IMR-90 (cell line): ENCODE measurements around the gene MED17.

Experiments
- BHLHE40 ChIP-seq: fragments of 150-350 bp; IDR thresholded peaks from 2 replicates; pipeline ENCODE4 v1.6.1; 2016; ENCODE audit warnings: mild to moderate bottlenecking, low read depth, low read length
- CEBPB ChIP-seq: IDR thresholded peaks from 2 replicates; pipeline ENCODE4 v1.6.1; 2012; ENCODE audit warnings: low read depth, low read length, improper control_type of control experiment
- CHD1 ChIP-seq: IDR thresholded peaks from 2 replicates; pipeline ENCODE4 v1.6.1; 2012; ENCODE audit warnings: low read depth, low read length, improper control_type of control experiment
- FOS ChIP-seq: fragments of 150-350 bp; IDR thresholded peaks from 2 replicates; pipeline ENCODE4 v1.6.1; 2016; ENCODE audit warnings: low read depth, low read length
- MAFK ChIP-seq: IDR thresholded peaks from 2 replicates; pipeline ENCODE4 v1.6.1; 2012; ENCODE audit warnings: low read depth, low read length, improper control_type of control experiment
- MAZ ChIP-seq: IDR thresholded peaks from 2 replicates; pipeline ENCODE4 v1.6.1; 2012; ENCODE audit warnings: low read depth, mild to moderate bottlenecking, low read length, improper control_type of control experiment, moderate library complexity, borderline replicate concordance
- MXI1 ChIP-seq: IDR thresholded peaks from 2 replicates; pipeline ENCODE4 v1.6.1; 2012; ENCODE audit warnings: low read depth, mild to moderate bottlenecking, low read length, moderate library complexity, borderline replicate concordance
- NFE2L2 ChIP-seq: fragments of 150-350 bp; IDR thresholded peaks from 2 replicates; pipeline ENCODE4 v1.6.1; 2016; ENCODE audit warnings: low read depth, mild to moderate bottlenecking, low read length
- POLR2A ChIP-seq: IDR thresholded peaks from 2 replicates; pipeline ENCODE4 v1.6.1; 2012; ENCODE audit warnings: mild to moderate bottlenecking, low read depth, low read length
- RAD21 ChIP-seq: IDR thresholded peaks from 2 replicates; pipeline ENCODE4 v1.6.1; 2012; ENCODE audit warnings: low read length, improper control_type of control experiment
- RCOR1 ChIP-seq: IDR thresholded peaks from 2 replicates; pipeline ENCODE4 v1.6.1; 2012; ENCODE audit warnings: mild to moderate bottlenecking, low read length, improper control_type of control experiment; ENCODE audit not compliant: insufficient replicate concordance
- RFX5 ChIP-seq: IDR thresholded peaks from 2 replicates; pipeline ENCODE4 v1.8.0; 2012; ENCODE audit warnings: low read depth, mild to moderate bottlenecking, low read length, moderate library complexity
- TF ChIP-seq, protein P1 (sequence below): conservative IDR thresholded peaks from 2 replicates; pipeline ENCODE4 v1.5.1; 2012; ENCODE audit warnings: mild to moderate bottlenecking, low read depth, low read length, improper control_type of control experiment

DNA sequence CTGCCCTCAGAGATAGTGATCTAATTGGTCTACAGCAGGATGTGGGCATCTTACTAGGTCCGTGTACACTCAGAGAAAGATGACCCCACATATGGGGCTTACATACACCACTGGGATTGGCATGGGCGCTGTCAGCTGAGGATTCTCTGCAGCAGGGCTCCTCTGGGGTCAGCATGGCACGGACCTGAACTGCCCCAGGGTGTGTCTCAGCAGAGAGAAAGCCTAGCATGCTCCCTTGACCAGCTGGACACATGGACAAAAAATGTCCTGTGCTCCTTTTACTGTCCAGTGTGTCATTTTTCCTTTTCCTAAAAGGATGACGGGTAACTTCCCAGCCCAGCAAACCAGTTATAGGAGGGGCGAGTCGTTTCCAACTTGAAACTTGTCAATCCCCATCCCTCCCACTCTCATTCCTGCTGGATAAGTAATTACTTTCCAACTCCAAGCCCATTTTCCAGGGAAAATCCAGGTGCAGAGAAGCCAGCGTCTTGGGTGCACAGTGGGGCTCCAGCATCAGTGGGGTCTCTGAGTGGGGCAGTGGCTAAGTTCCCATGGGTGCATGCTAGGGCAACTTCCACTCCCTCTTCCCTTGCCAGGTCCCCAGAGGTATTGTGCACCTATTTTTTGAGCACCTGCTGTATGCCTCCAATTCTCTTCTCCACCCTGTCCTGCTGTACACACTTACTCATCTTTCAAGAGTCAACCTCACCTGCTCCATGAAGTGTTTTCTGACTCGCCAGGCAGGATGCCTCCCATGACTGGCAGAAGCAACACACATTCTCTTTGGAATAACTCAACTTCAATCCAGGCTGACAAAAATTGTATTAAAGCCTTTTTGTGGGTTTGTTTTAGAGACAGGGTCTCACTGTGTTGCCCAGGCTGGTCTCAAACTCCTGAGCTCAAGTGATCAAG, 61.4 kb downstream of the MED17 start:
- TF ChIP-seq POLR2A: no peak
- TF ChIP-seq, protein P1, sequence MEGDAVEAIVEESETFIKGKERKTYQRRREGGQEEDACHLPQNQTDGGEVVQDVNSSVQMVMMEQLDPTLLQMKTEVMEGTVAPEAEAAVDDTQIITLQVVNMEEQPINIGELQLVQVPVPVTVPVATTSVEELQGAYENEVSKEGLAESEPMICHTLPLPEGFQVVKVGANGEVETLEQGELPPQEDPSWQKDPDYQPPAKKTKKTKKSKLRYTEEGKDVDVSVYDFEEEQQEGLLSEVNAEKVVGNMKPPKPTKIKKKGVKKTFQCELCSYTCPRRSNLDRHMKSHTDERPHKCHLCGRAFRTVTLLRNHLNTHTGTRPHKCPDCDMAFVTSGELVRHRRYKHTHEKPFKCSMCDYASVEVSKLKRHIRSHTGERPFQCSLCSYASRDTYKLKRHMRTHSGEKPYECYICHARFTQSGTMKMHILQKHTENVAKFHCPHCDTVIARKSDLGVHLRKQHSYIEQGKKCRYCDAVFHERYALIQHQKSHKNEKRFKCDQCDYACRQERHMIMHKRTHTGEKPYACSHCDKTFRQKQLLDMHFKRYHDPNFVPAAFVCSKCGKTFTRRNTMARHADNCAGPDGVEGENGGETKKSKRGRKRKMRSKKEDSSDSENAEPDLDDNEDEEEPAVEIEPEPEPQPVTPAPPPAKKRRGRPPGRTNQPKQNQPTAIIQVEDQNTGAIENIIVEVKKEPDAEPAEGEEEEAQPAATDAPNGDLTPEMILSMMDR: no peak
- TF ChIP-seq CEBPB: no peak
- no peak for TF ChIP-seq BHLHE40
- no peak for TF ChIP-seq RAD21
- no peak for TF ChIP-seq MXI1
- TF ChIP-seq NFE2L2: no peak
- TF ChIP-seq MAZ: no peak
- TF ChIP-seq RFX5: no peak
- TF ChIP-seq RCOR1: no peak
- TF ChIP-seq MAFK: no peak
- no peak for TF ChIP-seq CHD1
- no peak for TF ChIP-seq FOS
